ENCODE data around the gene POLE.
A peak's percentile ranks its signal among the peaks of the same experiment; 100 is the strongest.

The POLE gene

GRCh38 chr12:132620113-132620898, 66.8 kb downstream of the POLE start:
- peaks cover 54% of the 10 kb centered on the region for H3K27me3 ChIP-seq (ENCODE audit: insufficient read depth, low read length)
- H3K27ac ChIP-seq (ENCODE audit: low read length), result no peak overlapping the region
- H3K4me1 ChIP-seq (ENCODE audit: insufficient read depth, low read length), result no peaks in the 10 kb centered on the region
- no peak overlapping the region for H3K9ac ChIP-seq (ENCODE audit: low read depth, low read length)
- peaks cover 17% of the 10 kb centered on the region for H3K9me3 ChIP-seq (ENCODE audit: insufficient read depth, low read depth, low read length)
- no peak overlapping the region for H3K4me3 ChIP-seq (ENCODE audit: low read length)
- H3K36me3 ChIP-seq (ENCODE audit: insufficient read depth, low read depth, low read length), result peaks cover 23% of the 10 kb centered on the region

- Histone ChIP-seq H3K9ac (ENCODE audit: low read depth, low read length) (no peak overlapping the region), H3K27ac (ENCODE audit: low read length) (no peak overlapping the region), H3K9me3 (ENCODE audit: insufficient read depth, low read depth, low read length) (peaks cover 19% of the 10 kb centered on the region), H3K4me1 (ENCODE audit: insufficient read depth, low read length) (no peaks in the 10 kb centered on the region), H3K4me3 (ENCODE audit: low read length) (no peak overlapping the region), H3K27me3 (ENCODE audit: insufficient read depth, low read length) (peaks cover 61% of the 10 kb centered on the region), H3K36me3 (ENCODE audit: insufficient read depth, low read depth, low read length) (peaks cover 16% of the 10 kb centered on the region)
Measured at GRCh38 chr12:132619386-132620112, 67.6 kb downstream of the POLE start.

- no peak overlapping the region for H3K27ac ChIP-seq (ENCODE audit: low read length)
- no peak overlapping the region for H3K9ac ChIP-seq (ENCODE audit: low read depth, low read length)
- H3K36me3 ChIP-seq (ENCODE audit: insufficient read depth, low read depth, low read length), result peaks cover 10% of the 10 kb centered on the region
- no peak overlapping the region for H3K4me3 ChIP-seq (ENCODE audit: low read length)
- no peaks in the 10 kb centered on the region for H3K4me1 ChIP-seq (ENCODE audit: insufficient read depth, low read length)
- peaks cover 19% of the 10 kb centered on the region for H3K9me3 ChIP-seq (ENCODE audit: insufficient read depth, low read depth, low read length)
- H3K27me3 ChIP-seq (ENCODE audit: insufficient read depth, low read length), result peaks cover 67% of the 10 kb centered on the region
Measured at GRCh38 chr12:132619071-132619385, 68.1 kb downstream of the POLE start.

GRCh38 chr12:132618683-132619043, 68.5 kb downstream of the POLE start, which contains the start of gene P2RX2:
Gene P2RX2 (plus strand): TSS chr12:132618776. CDS start chr12:132618817, 41 bp downstream.
- Histone ChIP-seq H3K36me3 (ENCODE audit: insufficient read depth, low read depth, low read length) (peaks cover 7% of the 10 kb centered on the region), H3K9me3 (ENCODE audit: insufficient read depth, low read depth, low read length) (peaks cover 19% of the 10 kb centered on the region), H3K4me3 (ENCODE audit: low read length) (peak within 1 kb of the TSS; percentile 35; the same call in 1 of the 2 replicates), H3K4me1 (ENCODE audit: insufficient read depth, low read length) (no peaks in the 10 kb centered on the region), H3K9ac (ENCODE audit: low read depth, low read length) (no peak within 1 kb of the TSS), H3K27ac (ENCODE audit: low read length) (no peak within 1 kb of the TSS), H3K27me3 (ENCODE audit: insufficient read depth, low read length) (peaks cover 70% of the 10 kb centered on the region)

- no peak overlapping the region for H3K9ac ChIP-seq (ENCODE audit: low read depth, low read length)
- H3K27me3 ChIP-seq (ENCODE audit: insufficient read depth, low read length), result peaks cover 76% of the 10 kb centered on the region
- peak overlapping the region; percentile 35; the same call in 1 of the 2 replicates for H3K4me3 ChIP-seq (ENCODE audit: low read length)
- no peak overlapping the region for H3K27ac ChIP-seq (ENCODE audit: low read length)
- H3K9me3 ChIP-seq (ENCODE audit: insufficient read depth, low read depth, low read length), result peaks cover 19% of the 10 kb centered on the region
- H3K36me3 ChIP-seq (ENCODE audit: insufficient read depth, low read depth, low read length), result peaks cover under 1% of the 10 kb centered on the region; the same call in 1 of the 2 replicates
- H3K4me1 ChIP-seq (ENCODE audit: insufficient read depth, low read length), result no peaks in the 10 kb centered on the region
Measured at GRCh38 chr12:132617822-132618682, 69.1 kb downstream of the POLE start.

- Histone ChIP-seq H3K27ac (ENCODE audit: low read length) (no peak overlapping the region), H3K4me1 (ENCODE audit: insufficient read depth, low read length) (no peaks in the 10 kb centered on the region), H3K36me3 (ENCODE audit: insufficient read depth, low read depth, low read length) (no peaks in the 10 kb centered on the region), H3K4me3 (ENCODE audit: low read length) (no peak overlapping the region), H3K27me3 (ENCODE audit: insufficient read depth, low read length) (peaks cover 85% of the 10 kb centered on the region), H3K9me3 (ENCODE audit: insufficient read depth, low read depth, low read length) (peaks cover 19% of the 10 kb centered on the region), H3K9ac (ENCODE audit: low read depth, low read length) (no peak overlapping the region)
Measured at GRCh38 chr12:132617135-132617701, 69.9 kb downstream of the POLE start.

GRCh38 chr12:132615579-132616038, 71.5 kb downstream of the POLE start:
- Histone ChIP-seq H3K27ac (ENCODE audit: low read length) (no peak overlapping the region), H3K4me3 (ENCODE audit: low read length) (no peak overlapping the region), H3K4me1 (ENCODE audit: insufficient read depth, low read length) (no peaks in the 10 kb centered on the region), H3K9me3 (ENCODE audit: insufficient read depth, low read depth, low read length) (peaks cover 28% of the 10 kb centered on the region), H3K27me3 (ENCODE audit: insufficient read depth, low read length) (peaks cover 92% of the 10 kb centered on the region), H3K36me3 (ENCODE audit: insufficient read depth, low read depth, low read length) (no peaks in the 10 kb centered on the region), H3K9ac (ENCODE audit: low read depth, low read length) (no peak overlapping the region)

- H3K9ac ChIP-seq (ENCODE audit: low read depth, low read length), result no peak overlapping the region
- H3K27me3 ChIP-seq (ENCODE audit: insufficient read depth, low read length), result peaks cover 92% of the 10 kb centered on the region
- H3K36me3 ChIP-seq (ENCODE audit: insufficient read depth, low read depth, low read length), result no peaks in the 10 kb centered on the region
Measured at GRCh38 chr12:132614861-132615578, 72.1 kb downstream of the POLE start.

GRCh38 chr12:132614029-132614428, 73.1 kb downstream of the POLE start:
- H3K27me3 ChIP-seq (ENCODE audit: insufficient read depth, low read length), result peaks cover 93% of the 10 kb centered on the region
- no peaks in the 10 kb centered on the region for H3K4me1 ChIP-seq (ENCODE audit: insufficient read depth, low read length)
- H3K36me3 ChIP-seq (ENCODE audit: insufficient read depth, low read depth, low read length), result no peaks in the 10 kb centered on the region
- no peak overlapping the region for H3K9ac ChIP-seq (ENCODE audit: low read depth, low read length)
- peaks cover 28% of the 10 kb centered on the region for H3K9me3 ChIP-seq (ENCODE audit: insufficient read depth, low read depth, low read length)
- H3K4me3 ChIP-seq (ENCODE audit: low read length), result no peak overlapping the region
- no peak overlapping the region for H3K27ac ChIP-seq (ENCODE audit: low read length)

More at GRCh38 chr12:132614861-132615578, 72.1 kb downstream of the POLE start:
- Histone ChIP-seq H3K9me3 (ENCODE audit: insufficient read depth, low read depth, low read length) (peaks cover 28% of the 10 kb centered on the region), H3K4me3 (ENCODE audit: low read length) (no peak overlapping the region), H3K27ac (ENCODE audit: low read length) (no peak overlapping the region), H3K4me1 (ENCODE audit: insufficient read depth, low read length) (no peaks in the 10 kb centered on the region)

GRCh38 chr12:132611620-132612019, 75.5 kb downstream of the POLE start:
- Histone ChIP-seq H3K36me3 (ENCODE audit: insufficient read depth, low read depth, low read length) (no peaks in the 10 kb centered on the region), H3K9ac (ENCODE audit: low read depth, low read length) (no peak overlapping the region), H3K27me3 (ENCODE audit: insufficient read depth, low read length) (peaks cover 99% of the 10 kb centered on the region), H3K9me3 (ENCODE audit: insufficient read depth, low read depth, low read length) (peaks cover 20% of the 10 kb centered on the region), H3K27ac (ENCODE audit: low read length) (no peak overlapping the region), H3K4me3 (ENCODE audit: low read length) (no peak overlapping the region), H3K4me1 (ENCODE audit: insufficient read depth, low read length) (no peaks in the 10 kb centered on the region)

Measured in iPS-20b (cell line).